NCI-H1436 treated with DMSO at 0.1 percent for 48 hours (cell line): Measurements from ENCODE around the gene EPHX1.

Experiments used
- DNase-seq: peaks from one replicate; lab custom pipeline; 2025; lab: John Stamatoyannopoulos, UW

EPHX1 gene

GRCh38 chr1:225861834-225862580 is 52.1 kb downstream of the EPHX1 start:
- DNase-seq = no peak

- no peak for DNase-seq
Observed at GRCh38 chr1:225862581-225862950, 52.6 kb downstream of the EPHX1 start.

- no peak for DNase-seq
Observed at GRCh38 chr1:225863167-225863566, 53.2 kb downstream of the EPHX1 start.

- DNase-seq = no peak
Observed at GRCh38 chr1:225865514-225865913, 55.6 kb downstream of the EPHX1 start.

GRCh38 chr1:225866061-225866837 is 56.3 kb downstream of the EPHX1 start:
- DNase-seq = no peak

- DNase-seq = no peak
Observed at GRCh38 chr1:225866981-225867380, 57.1 kb downstream of the EPHX1 start.

- DNase-seq = no peak
Observed at GRCh38 chr1:225868631-225869330, 58.9 kb downstream of the EPHX1 start.

- DNase-seq = no peak
Observed at GRCh38 chr1:225870911-225871310, 61.0 kb downstream of the EPHX1 start.

- DNase-seq = no peak
Observed at GRCh38 chr1:225871359-225872074, 61.6 kb downstream of the EPHX1 start.

- no peak for DNase-seq
Observed at GRCh38 chr1:225872075-225872430, 62.1 kb downstream of the EPHX1 start.

- DNase-seq = no peak
Observed at GRCh38 chr1:225873281-225873850, 63.4 kb downstream of the EPHX1 start.

- DNase-seq = no peak
Observed at GRCh38 chr1:225874431-225874830, 64.5 kb downstream of the EPHX1 start.

GRCh38 chr1:225875044-225875815 is 65.3 kb downstream of the EPHX1 start:
- DNase-seq = no peak

GRCh38 chr1:225876900-225877510 is 67.1 kb downstream of the EPHX1 start:
- DNase-seq = no peak

- DNase-seq = no peak
Observed at GRCh38 chr1:225877580-225877979, 67.7 kb downstream of the EPHX1 start.

GRCh38 chr1:225878282-225878681 is 68.4 kb downstream of the EPHX1 start:
- no peak for DNase-seq

GRCh38 chr1:225879521-225880221 is 69.7 kb downstream of the EPHX1 start:
- no peak for DNase-seq

GRCh38 chr1:225880222-225880588 is 70.3 kb downstream of the EPHX1 start:
- no peak for DNase-seq

GRCh38 chr1:225880636-225881035 is 70.7 kb downstream of the EPHX1 start:
- no peak for DNase-seq
